AG09309 (cell line): Measurements from ENCODE around the gene ZFPL1.

Experiments
- DNase-seq: peaks from one replicate; pipeline ENCODE4 v3.0.0-alpha.2; 2010; ENCODE audit warnings: low read depth
- H3K4me3 ChIP-seq: 2 replicates; pipeline ENCODE4 v1.5.1; 2011; ENCODE audit warnings: mild to moderate bottlenecking, low read depth, low read length, moderate library complexity; ENCODE audit not compliant: control insufficient read depth
- TF ChIP-seq, protein P1 (sequence below): IDR thresholded peaks from 2 replicates; pipeline ENCODE4 v1.5.1; 2011; ENCODE audit warnings: mild to moderate bottlenecking, low read depth, low read length, inconsistent platforms; ENCODE audit not compliant: insufficient read depth, control insufficient read depth; ENCODE audit errors: missing control alignments

The ZFPL1 gene

DNA sequence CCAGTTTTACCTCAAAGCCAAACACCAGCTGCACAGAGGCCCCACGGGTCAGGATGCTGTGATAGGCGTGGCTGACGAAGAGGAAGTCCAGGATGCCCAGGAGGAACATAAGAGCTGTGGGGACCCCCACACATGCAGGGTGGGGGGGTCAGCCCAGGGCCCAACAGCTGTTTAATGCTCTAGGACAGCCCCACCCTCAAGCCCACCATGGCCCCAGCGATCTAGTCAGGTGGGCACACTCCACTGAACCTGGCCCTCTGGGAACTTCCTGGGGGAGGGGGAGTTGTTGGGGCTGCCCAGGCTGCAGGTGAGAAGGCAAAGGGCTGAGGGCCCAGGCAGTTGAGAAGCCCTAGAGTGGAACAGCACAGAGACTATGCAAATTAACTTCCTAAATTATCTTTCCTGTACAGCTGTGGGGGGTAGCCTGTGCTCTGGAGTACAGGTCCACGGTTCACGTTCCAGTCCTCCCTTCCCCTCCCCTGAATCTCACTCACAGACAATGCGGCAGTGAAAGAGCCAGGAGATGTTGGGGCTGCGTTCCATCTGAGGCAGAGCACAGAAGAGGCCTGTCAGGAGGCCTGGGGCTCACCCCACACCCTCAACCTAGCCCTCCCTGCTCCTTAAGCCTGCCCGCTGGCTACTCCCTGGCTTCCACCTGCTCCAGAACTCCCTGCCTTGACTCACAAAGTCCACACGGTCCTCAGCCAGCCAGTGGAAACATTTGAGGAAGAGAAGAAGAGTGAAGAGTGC is 48.4 kb downstream of the ZFPL1 start:
- H3K4me3 ChIP-seq: no peak overlapping the region
- no peak for DNase-seq
- TF ChIP-seq, protein P1, sequence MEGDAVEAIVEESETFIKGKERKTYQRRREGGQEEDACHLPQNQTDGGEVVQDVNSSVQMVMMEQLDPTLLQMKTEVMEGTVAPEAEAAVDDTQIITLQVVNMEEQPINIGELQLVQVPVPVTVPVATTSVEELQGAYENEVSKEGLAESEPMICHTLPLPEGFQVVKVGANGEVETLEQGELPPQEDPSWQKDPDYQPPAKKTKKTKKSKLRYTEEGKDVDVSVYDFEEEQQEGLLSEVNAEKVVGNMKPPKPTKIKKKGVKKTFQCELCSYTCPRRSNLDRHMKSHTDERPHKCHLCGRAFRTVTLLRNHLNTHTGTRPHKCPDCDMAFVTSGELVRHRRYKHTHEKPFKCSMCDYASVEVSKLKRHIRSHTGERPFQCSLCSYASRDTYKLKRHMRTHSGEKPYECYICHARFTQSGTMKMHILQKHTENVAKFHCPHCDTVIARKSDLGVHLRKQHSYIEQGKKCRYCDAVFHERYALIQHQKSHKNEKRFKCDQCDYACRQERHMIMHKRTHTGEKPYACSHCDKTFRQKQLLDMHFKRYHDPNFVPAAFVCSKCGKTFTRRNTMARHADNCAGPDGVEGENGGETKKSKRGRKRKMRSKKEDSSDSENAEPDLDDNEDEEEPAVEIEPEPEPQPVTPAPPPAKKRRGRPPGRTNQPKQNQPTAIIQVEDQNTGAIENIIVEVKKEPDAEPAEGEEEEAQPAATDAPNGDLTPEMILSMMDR: no peak

DNA sequence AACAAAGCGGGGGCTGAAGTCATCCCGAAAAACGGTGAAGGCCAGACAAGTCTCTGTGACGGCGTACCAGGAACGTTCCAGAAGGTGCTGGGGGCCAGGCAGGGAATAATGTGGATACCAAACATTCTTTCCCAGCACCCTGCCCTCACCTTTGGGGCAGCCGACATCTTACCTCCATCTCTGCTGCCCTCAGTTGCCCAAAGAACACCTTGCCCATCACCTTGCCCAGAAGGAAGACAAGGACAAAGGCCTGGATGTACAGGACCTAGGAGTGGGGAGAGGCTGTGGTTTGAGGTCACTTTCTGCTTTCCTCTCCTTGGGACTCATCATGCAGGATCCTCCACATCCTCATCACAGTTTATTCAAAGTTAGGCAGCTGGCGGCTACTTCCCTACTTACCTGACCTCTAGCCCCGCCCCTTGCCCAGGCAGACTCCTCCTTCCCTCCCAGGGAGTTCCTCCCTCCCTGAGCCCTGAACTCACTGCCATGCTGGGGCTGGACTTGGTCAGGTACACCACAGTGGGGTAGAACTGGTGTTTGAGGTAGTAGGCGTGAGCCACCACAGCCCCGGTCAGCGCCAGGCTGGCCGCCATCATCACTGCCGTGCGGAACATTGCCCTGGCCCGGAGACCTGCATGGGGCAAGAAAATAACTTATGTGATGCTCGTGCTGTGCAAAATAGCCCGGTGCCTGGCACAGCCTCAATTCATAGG is 49.1 kb downstream of the ZFPL1 start:
- H3K4me3 ChIP-seq: peak overlapping the region; percentile 92
- no peak for DNase-seq
- TF ChIP-seq, protein P1: no peak

DNA sequence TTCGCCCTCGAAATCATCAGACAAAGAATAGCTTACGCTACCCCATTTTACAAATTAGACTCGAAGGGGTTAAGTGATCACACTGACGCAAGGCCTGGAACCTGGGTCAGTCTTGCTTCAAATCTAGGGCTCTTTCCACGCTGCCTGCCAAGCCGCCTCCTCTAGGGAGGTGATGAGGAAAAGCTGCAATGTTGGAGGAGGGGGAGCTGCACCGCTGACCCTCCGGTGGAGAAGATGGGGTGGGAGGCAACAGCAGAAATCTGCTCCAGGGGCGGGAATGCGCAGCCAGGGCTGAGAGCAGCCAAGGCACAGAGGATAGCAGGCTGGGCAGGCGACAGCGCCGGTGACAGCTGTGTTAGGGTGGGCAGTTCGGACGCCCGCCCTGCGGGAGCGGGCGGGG is 49.7 kb downstream of the ZFPL1 start:
- peak overlapping the region; percentile 92 for H3K4me3 ChIP-seq
- TF ChIP-seq, protein P1: no peak
- no peak for DNase-seq

DNA sequence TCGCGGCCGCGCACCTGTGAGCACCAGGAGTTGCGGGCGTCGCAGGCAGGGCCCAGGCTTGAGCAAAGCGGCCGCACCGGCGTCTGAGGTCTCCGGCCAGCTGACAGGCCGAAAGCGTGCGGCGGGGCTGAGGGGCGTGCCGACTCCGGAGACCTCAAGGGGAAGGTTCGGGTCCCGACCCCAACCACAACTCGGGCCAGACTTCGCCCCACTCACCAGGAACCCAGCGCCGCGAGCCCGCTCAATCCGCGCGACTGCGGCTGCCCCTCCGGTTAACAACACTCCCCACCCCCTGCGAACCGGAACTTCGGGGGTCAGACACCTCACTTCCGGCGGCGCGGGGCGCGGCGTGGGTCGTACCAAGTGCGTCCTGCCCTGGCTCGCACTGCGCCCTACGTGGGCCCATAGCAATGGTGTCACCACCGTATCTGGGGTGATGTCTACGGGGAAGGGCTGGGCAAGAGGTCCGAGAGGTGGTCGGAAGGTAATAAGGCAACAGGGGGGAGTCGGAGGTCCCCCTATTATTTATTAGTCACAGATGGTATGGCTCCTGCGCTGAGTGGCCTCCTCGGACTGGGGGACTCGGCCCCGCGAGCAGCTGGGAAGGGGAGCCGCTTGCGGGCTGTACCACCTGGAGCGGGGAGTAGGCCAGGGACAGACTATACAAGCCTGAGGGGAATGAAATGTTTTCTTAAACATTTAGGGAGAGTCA is 50.4 kb downstream of the ZFPL1 start, which contains the start of gene SYVN1:
TSS of gene SYVN1 (minus strand) at position 280 of the 712 bp plus-strand sequence. CDS start 918 bp downstream, outside the sequence.
- DNase-seq: peak; percentile 51
- TF ChIP-seq, protein P1: no peak
- H3K4me3 ChIP-seq: peak within 1 kb of the TSS; percentile 92

DNA sequence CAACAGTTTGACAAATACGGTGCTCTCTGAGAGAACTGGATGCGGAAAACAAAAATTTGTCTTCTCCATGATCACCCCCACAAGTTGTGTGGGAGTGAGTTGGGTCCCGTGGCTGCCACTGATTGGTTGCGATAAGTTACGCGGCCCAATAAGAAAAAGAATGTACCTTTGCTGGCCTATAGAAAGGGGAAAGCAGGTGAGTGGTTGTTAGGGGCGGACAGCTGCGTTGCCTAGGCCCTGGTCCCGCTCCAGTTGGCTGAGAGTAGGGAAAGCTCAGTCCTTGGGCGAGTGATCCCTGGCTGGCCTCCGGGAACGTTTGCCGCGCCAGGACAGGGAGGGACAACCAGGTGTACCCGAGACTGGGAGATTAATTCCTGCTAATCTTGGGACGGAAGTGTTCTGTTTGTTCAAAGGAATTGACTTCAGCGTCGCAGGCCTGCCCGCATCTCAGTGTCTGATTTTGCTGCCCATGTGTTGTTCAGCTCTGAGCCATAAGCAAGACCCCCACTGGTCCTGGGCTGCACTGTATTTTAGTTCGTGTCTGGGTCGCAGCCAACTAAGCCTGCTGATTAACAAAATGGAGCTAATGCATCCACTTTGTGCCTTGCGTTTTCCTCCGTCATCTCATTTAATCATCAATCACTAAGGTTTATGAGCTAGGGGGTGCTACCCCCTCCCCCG is 51.1 kb downstream of the ZFPL1 start:
- peak; percentile 87 for DNase-seq
- H3K4me3 ChIP-seq: peak overlapping the region; percentile 92
- TF ChIP-seq, protein P1: no peak

DNA sequence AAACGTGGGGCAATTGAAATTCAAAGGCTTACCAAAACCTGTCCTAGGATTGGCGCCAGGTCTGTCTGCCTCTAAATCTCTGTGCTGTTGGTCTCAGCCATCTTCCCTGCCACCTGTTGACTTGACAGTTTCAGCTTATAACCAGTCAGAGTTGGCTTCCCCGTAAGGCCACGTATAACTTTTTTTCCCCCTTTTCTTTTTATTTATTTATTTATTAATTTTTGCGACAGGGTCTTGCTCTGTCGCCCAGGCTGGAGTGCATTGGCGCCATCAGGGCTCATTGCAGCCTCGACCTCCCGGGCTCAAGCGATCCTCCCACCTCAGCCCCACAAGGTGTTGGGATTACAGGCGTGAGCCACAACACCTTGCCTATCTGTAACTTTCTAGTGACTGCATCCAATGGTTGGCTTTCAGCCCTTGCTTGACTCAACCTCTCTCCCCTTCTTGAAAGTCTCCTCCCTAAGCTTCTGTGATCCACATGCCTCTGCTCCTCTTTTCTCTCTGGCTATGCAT is 51.7 kb downstream of the ZFPL1 start:
- peak overlapping the region; percentile 92 for H3K4me3 ChIP-seq
- TF ChIP-seq, protein P1: no peak
- no peak for DNase-seq
